Suprapubic skin (tissue), 4 donors: ENCODE measurements around the gene MCU. TPM values are rescaled to one million over a fixed set of nuclear protein-coding genes. Genes with fewer than 3 reads are reported as not detected.

Experiments used
- DNase-seq, 2 donors: peaks; one replicate each; pipeline ENCODE4 v3.0.0-alpha.2; 2019; ENCODE audit warnings: low spot score in 2 of 2
- H3K27ac ChIP-seq: fragments of 200-600 bp; sonication (generic); one replicate; pipeline ENCODE4 v1.5.1; 2019
- H3K27me3 ChIP-seq: fragments of 200-600 bp; sonication (generic); one replicate; pipeline ENCODE4 v1.5.1; 2019
- H3K36me3 ChIP-seq: fragments of 200-600 bp; sonication (generic); one replicate; pipeline ENCODE4 v1.5.1; 2019
- H3K4me1 ChIP-seq: fragments of 200-600 bp; sonication (generic); one replicate; pipeline ENCODE4 v1.5.1; 2019
- H3K4me3 ChIP-seq: fragments of 200-600 bp; sonication (generic); one replicate; pipeline ENCODE4 v1.5.1; 2019; ENCODE audit warnings: mild to moderate bottlenecking
- H3K9me3 ChIP-seq: fragments of 200-600 bp; sonication (generic); one replicate; pipeline ENCODE4 v1.5.1; 2019
- EP300 ChIP-seq: sonication (generic); formaldehyde crosslinking; IDR thresholded peaks from one replicate; pipeline ENCODE4 v1.6.1; 2017; ENCODE audit warnings: antibody characterized with exemption
- POLR2A ChIP-seq, 2 donors: fragments of 450-650 bp; IDR thresholded peaks; one replicate each; pipeline ENCODE4 v1.6.1; 2017; ENCODE audit warnings: antibody characterized with exemption in 2 of 2, mild to moderate bottlenecking in 2 of 2, moderate library complexity in 2 of 2
- POLR2AphosphoS5 ChIP-seq, 3 donors: sonication (generic); formaldehyde crosslinking; IDR thresholded peaks; one replicate each; pipeline ENCODE4 v1.6.1; 2017; ENCODE audit warnings: antibody characterized with exemption in 3 of 3
- WGBS: methylation state at CpG from one replicate; pipeline ENCODE4 v1.1.5; 2018; 5-methylcytosine and 5-hydroxymethylcytosine counted together
- total RNA-seq, 4 donors: library from RNA; depleted of rRNA; stranded (reverse); fragments of >200 nt; gene quantifications; one replicate each; pipeline ENCODE4 v1.1.0, GENCODE V29; 2016
- TF ChIP-seq, protein P1 (sequence below), 2 donors: fragments of 200-600 bp in 1 of 2; fragments of 450-650 bp in 1 of 2; sonication (generic) in 1 of 2; IDR thresholded peaks; one replicate each; pipeline ENCODE4 v1.5.1; 2016 to 2019; ENCODE audit warnings: antibody characterized with exemption in 2 of 2, mild to moderate bottlenecking in 1 of 2, moderate library complexity in 1 of 2

The MCU gene
- total RNA-seq, 4 donors from 2014 or later: 28.3 to 31.7 (median 29.7) TPM

GRCh38 chr10:72649291-72649690 lies 42.7 kb upstream of the MCU start:
- DNase-seq: no peak
- no peaks in the 10 kb centered on the region for H3K4me1 ChIP-seq
- H3K9me3 ChIP-seq: no peaks in the 10 kb centered on the region
- no peaks in the 10 kb centered on the region for H3K27me3 ChIP-seq
- H3K27ac ChIP-seq: no peak overlapping the region
- H3K4me3 ChIP-seq: no peak overlapping the region
- H3K36me3 ChIP-seq: no peaks in the 10 kb centered on the region
- TF ChIP-seq, protein P1, sequence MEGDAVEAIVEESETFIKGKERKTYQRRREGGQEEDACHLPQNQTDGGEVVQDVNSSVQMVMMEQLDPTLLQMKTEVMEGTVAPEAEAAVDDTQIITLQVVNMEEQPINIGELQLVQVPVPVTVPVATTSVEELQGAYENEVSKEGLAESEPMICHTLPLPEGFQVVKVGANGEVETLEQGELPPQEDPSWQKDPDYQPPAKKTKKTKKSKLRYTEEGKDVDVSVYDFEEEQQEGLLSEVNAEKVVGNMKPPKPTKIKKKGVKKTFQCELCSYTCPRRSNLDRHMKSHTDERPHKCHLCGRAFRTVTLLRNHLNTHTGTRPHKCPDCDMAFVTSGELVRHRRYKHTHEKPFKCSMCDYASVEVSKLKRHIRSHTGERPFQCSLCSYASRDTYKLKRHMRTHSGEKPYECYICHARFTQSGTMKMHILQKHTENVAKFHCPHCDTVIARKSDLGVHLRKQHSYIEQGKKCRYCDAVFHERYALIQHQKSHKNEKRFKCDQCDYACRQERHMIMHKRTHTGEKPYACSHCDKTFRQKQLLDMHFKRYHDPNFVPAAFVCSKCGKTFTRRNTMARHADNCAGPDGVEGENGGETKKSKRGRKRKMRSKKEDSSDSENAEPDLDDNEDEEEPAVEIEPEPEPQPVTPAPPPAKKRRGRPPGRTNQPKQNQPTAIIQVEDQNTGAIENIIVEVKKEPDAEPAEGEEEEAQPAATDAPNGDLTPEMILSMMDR (IDR thresholded peaks at IDR 0.05): no peak
- TF ChIP-seq POLR2A (IDR thresholded peaks at IDR 0.05) (no peak), POLR2AphosphoS5 (IDR thresholded peaks at IDR 0.05) (no peak), EP300 (no peak)
- WGBS: 66% methylated on average over 5 of the region's 5 CpGs

DNA sequence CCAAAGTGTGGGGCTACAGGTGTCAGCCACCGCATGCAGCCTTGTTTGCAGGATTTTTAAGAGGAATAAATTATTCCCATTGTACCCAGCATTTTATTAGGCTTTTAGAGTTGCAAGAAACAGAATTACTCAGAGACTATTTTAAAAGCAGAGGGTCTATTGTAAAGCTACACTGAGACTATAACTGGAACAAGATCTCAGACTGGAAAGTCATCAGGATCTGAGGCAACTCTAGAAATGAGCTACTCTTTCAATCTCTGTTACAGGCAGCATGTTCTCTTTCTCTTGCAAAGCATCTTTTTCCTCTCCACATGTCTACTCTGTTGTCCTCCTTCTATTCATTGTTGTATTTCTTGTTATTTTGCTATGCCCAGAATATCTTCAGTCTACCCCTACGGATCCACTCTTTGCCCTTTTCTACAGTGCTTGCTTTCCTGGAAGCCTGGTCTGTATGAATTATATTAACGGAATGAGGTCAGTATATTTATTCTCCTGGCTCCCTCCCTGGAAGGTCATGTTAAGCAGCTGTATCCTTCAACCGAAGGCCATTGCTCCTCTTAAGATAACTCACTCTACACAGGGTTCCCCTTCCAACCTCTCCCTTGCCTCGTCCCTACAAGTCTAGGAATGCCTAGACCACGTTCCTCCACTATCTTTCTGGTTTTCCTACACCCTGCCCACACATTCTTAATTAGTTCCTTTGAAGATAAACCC lies 38.4 kb upstream of the MCU start:
- no peaks in the 10 kb centered on the region for H3K9me3 ChIP-seq
- no peak for TF ChIP-seq POLR2A (IDR thresholded peaks at IDR 0.05)
- TF ChIP-seq, protein P1 (IDR thresholded peaks at IDR 0.05): no peak
- TF ChIP-seq EP300: no peak
- no peak for TF ChIP-seq POLR2AphosphoS5 (IDR thresholded peaks at IDR 0.05)

DNA sequence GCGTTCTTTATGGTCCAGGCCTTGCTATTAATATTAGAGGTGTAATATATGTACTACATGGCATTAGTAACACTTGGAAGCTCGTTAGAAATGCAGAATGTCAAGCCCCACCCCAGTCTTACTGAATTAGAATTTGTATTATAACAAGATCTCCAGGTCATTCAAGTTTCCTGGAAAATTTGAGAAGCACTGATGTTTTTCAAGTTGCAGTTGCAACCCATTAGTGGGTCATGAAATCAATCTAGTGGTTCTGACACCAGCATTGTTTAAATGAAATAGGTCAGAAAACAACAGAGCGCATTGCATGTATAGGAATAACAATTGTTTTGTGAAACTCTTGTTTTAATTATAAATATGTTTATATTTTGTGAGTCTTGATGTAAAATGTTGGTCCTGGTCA lies 37.2 kb upstream of the MCU start:
- H3K27me3 ChIP-seq: no peaks in the 10 kb centered on the region
- TF ChIP-seq EP300 (no peak), POLR2AphosphoS5 (IDR thresholded peaks at IDR 0.05) (no peak), POLR2A (IDR thresholded peaks at IDR 0.05) (no peak)
- TF ChIP-seq, protein P1 (IDR thresholded peaks at IDR 0.05): no peak
- H3K27ac ChIP-seq: no peak overlapping the region
- DNase-seq: no peak
- 68% methylated on average over 3 of the region's 3 CpGs for WGBS
- no peaks in the 10 kb centered on the region for H3K9me3 ChIP-seq
- no peaks in the 10 kb centered on the region for H3K36me3 ChIP-seq
- H3K4me3 ChIP-seq: no peak overlapping the region
- no peaks in the 10 kb centered on the region for H3K4me1 ChIP-seq

More for the DNA sequence above, 38.4 kb upstream of the MCU start:
- no peaks in the 10 kb centered on the region for H3K4me1 ChIP-seq
- H3K4me3 ChIP-seq: no peak overlapping the region
- 88% methylated on average over 6 of the region's 6 CpGs for WGBS
- no peak for DNase-seq
- no peaks in the 10 kb centered on the region for H3K27me3 ChIP-seq
- H3K27ac ChIP-seq: no peak overlapping the region
- H3K36me3 ChIP-seq: no peaks in the 10 kb centered on the region

- no peaks in the 10 kb centered on the region for H3K27me3 ChIP-seq
- no peaks in the 10 kb centered on the region for H3K36me3 ChIP-seq
- no peaks in the 10 kb centered on the region for H3K4me1 ChIP-seq
- TF ChIP-seq POLR2A (IDR thresholded peaks at IDR 0.05) (no peak), EP300 (no peak), POLR2AphosphoS5 (IDR thresholded peaks at IDR 0.05) (no peak)
- TF ChIP-seq, protein P1 (IDR thresholded peaks at IDR 0.05): no peak
- no peak overlapping the region for H3K27ac ChIP-seq
- no peak overlapping the region for H3K4me3 ChIP-seq
- no peak for DNase-seq
- no peaks in the 10 kb centered on the region for H3K9me3 ChIP-seq
- WGBS: 90% methylated on average over 5 of the region's 5 CpGs
Observed at GRCh38 chr10:72658696-72659400, 33.1 kb upstream of the MCU start.

DNA sequence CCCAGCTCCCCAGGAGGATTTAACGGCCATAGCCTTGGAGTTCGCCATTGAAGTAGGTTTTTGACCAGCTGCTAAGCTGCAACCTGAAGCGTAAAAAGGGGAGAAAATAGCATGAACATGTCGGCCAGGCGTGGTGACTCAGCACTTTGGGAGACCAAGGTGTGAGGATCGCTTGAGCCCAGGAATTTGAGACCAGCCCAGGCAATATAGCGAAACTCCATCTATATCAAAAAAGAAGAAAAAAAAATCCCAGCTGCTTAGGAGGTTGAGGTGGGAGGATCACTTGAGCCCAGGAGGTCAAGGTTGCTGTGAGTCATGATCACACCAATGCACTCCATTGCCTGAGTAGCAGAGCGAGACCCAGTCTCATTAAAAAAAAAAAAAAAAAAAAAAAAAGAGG lies 32.2 kb upstream of the MCU start:
- Histone ChIP-seq H3K27ac (no peak overlapping the region), H3K36me3 (no peaks in the 10 kb centered on the region), H3K27me3 (no peaks in the 10 kb centered on the region), H3K9me3 (no peaks in the 10 kb centered on the region), H3K4me3 (no peak overlapping the region), H3K4me1 (no peaks in the 10 kb centered on the region)
- WGBS: 93% methylated on average over 8 of the region's 8 CpGs
- DNase-seq: no peak
- TF ChIP-seq, protein P1 (IDR thresholded peaks at IDR 0.05): no peak
- TF ChIP-seq POLR2A (IDR thresholded peaks at IDR 0.05) (no peak), POLR2AphosphoS5 (IDR thresholded peaks at IDR 0.05) (no peak), EP300 (no peak)
